Choroid plexus epithelial cell (primary cell): ENCODE data around the gene WNT11.

ENCODE experiments used
- DNase-seq: peaks from one replicate; pipeline ENCODE4 v3.0.0-alpha.2; 2010; ENCODE audit warnings: low read depth
- H3K4me3 ChIP-seq: 2 replicates; pipeline ENCODE4 v1.5.1; 2011; ENCODE audit warnings: low read depth, mild to moderate bottlenecking, control low read depth, low read length, moderate library complexity
- CTCF ChIP-seq: conservative IDR thresholded peaks from 2 replicates; pipeline ENCODE4 v1.5.1; 2011; ENCODE audit warnings: low read depth, mild to moderate bottlenecking, control low read depth, inconsistent platforms, low read length, moderate library complexity

Gene WNT11

GRCh38 chr11:76184551-76184993 is 21.7 kb downstream of the WNT11 start:
- no peak for TF ChIP-seq CTCF
- no peak for DNase-seq
- no peak overlapping the region for H3K4me3 ChIP-seq

GRCh38 chr11:76181371-76181770 is 24.9 kb downstream of the WNT11 start:
- no peak for DNase-seq
- no peak for TF ChIP-seq CTCF
- H3K4me3 ChIP-seq, result no peak overlapping the region

GRCh38 chr11:76179147-76179546 is 27.2 kb downstream of the WNT11 start:
- DNase-seq, result no peak
- no peak for TF ChIP-seq CTCF
- H3K4me3 ChIP-seq, result no peak overlapping the region

- no peak for DNase-seq
- no peak overlapping the region for H3K4me3 ChIP-seq
- TF ChIP-seq CTCF, result no peak
Measured at GRCh38 chr11:76177250-76177686, 29.0 kb downstream of the WNT11 start.

GRCh38 chr11:76176463-76176862 is 29.8 kb downstream of the WNT11 start:
- H3K4me3 ChIP-seq, result no peak overlapping the region
- no peak for TF ChIP-seq CTCF
- DNase-seq, result no peak

GRCh38 chr11:76175783-76176182 is 30.5 kb downstream of the WNT11 start:
- TF ChIP-seq CTCF, result no peak
- H3K4me3 ChIP-seq, result no peak overlapping the region
- DNase-seq, result no peak

- TF ChIP-seq CTCF, result no peak
- DNase-seq, result no peak
- H3K4me3 ChIP-seq, result no peak overlapping the region
Measured at GRCh38 chr11:76174330-76174729, 32.0 kb downstream of the WNT11 start.
